HG03135 (cell line): Measurements from ENCODE around the gene TYK2.

Source experiments
- ATAC-seq: cut with Tn5 transposase; IDR thresholded peaks from one replicate; pipeline ENCODE4 v1.9.1; 2021; ENCODE audit warnings: mild to moderate bottlenecking, moderate library complexity; ENCODE audit not compliant: unreplicated experiment

Gene TYK2

DNA sequence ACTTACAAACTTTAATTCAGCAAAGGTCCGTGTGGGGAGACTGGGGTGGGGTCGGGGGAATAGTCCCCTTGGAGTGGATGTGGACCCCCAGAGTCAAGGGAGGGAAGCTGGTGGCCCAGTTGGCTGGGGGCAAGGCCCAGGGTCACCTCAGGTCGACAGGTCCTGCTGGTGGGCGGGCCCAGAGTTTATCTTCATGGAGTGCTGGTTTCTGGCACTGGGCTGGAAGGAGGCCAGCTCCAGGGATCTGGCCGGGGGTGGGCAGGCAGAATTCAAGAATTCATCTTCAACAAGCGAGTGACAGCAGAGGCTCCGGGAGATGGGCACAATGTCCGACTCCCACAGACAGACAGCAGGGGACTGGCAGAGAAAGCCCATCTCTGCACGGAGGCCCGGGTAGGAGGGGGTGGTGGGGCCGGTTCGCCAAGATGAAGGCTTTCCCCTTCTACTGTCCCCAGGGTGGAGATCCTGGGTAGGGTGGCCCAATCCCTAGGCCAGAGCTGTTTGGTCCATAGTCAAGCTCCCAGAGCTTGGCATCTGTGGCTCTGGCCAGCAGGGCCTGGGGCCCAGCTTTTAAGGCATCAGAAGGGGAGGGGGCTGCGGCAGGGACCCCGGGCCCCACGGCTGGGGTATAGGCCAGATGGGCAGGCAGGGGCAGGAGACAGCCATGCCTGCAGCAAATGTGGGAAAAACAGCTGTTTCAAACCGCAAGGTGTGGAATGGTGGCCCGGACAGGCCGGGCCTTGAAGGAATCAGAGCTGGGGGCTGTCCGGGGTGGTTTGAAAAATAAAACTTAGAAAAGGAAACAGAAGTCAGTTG, 63.9 kb downstream of the TYK2 start:
- ATAC-seq = peak; percentile 26

GRCh38 chr19:10315335-10316214, 64.8 kb downstream of the TYK2 start, which contains the start of gene FDX2:
TSS of gene FDX2 (minus strand) at chr19:10316015. CDS start at chr19:10315996, 19 bp downstream.
- peak; percentile 65 for ATAC-seq

DNA sequence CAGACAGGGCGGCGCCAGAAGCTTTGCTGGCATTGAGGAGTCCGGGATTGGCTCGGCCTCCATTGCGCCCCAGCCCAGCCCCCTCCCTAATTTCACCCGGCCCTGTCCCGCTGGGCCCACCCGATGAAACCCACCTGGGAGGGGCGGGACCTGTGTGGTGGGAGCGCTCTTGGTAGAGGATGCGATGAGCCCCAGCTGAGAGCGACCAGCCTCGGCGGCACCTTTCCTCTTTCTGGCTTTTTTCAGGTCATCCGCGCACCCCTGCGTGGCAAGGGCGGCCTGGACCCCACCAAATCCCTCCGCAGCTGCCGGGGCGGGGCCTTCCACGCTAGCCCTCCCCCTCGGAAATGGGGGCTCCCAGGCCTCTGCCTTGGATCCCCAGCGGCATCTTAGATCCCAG, 70.9 kb downstream of the TYK2 start, which contains the start of gene ZGLP1:
Gene ZGLP1 (minus strand): TSS at position 393 of the 400 bp plus-strand sequence.
- ATAC-seq = no peak

DNA sequence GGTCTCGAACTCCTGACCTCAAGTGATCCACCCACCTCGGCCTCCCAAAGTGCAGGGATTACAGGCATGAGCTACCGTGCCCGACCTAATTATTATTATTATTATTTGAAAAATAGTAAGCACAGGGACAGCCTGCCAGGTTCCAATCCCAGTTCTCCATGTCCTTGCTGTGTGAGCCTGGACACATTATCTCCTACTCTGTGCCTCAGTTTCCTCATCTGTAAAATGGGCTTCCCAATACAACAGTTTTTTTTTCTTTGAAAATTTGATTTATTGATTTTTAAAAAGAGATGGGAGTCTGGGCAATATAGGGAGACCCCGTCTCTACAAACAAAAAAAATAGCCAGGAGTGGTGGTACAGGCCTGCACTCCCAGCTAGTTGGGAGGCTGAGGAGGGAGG, 74.0 kb downstream of the TYK2 start:
- ATAC-seq = no peak

- ATAC-seq = no peak
Observed at GRCh38 chr19:10305139-10305806, 75.1 kb downstream of the TYK2 start.
